Loucy (cell line): ENCODE data around the gene CACNB1.

Experiments
- CTCF ChIP-seq: fragments of 200-600 bp; sonication (generic); conservative IDR thresholded peaks from 2 replicates; pipeline ENCODE4 v1.5.1; 2014; ENCODE audit warnings: mild to moderate bottlenecking, antibody characterized with exemption, low read length
- EZH2phosphoT487 ChIP-seq: fragments of 200-600 bp; IDR thresholded peaks from 2 replicates; pipeline ENCODE4 v1.6.1; 2018; ENCODE audit warnings: antibody characterized with exemption, mild to moderate bottlenecking, moderate library complexity, borderline replicate concordance

DNA sequence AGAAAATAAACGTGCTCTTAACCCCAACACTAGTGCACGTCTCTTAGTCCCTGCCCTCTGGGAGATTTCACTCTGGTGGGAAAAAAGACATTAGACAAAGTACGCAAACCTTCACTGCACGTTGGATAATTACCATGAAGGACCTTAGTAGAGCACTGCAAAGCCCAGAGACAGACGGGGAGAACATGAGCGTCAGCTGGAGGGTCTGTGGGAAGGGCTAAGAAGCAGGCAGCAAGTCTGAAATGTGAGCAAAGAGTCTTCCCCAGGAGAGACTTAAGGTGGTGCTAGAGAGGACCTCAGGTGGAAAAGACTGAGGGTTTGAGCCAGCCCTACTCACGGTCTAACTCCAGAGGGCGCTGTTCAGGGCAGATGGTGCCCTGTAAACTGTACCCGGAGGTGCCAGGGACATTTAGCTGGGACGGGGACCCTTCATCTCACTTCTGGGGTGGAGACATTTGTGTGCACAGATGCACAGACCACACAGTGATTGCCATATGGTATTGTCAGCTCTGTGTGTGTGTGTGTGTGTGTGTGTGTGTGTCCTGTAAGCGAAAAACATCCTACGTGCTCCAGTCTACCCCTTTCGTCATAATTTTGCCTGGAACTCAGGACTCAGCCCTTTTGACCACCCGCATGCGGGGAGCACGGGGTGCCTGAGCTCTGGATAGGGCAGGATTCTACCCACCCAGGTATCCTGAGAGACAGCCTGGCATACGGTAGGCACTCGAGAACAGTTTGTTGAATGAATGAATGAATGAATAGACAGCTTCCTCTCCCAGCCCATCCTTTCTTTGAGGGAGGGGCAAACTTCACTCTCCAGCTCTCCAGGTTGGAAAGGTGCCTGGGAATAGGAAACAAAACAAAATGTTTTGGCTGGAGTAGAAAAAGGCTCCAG, 38.3 kb upstream of the CACNB1 start:
- peak; percentile 99 for TF ChIP-seq CTCF
- no peak for TF ChIP-seq EZH2phosphoT487
